Vagina (tissue), 2 donors: ENCODE results near the gene SULF2. TPM values are rescaled to one million over a fixed set of nuclear protein-coding genes. Genes with fewer than 3 reads are reported as not detected.

Source experiments
- DNase-seq, 2 donors: peaks; one replicate each; pipeline ENCODE4 v3.0.0-alpha.2; 2017; ENCODE audit errors: extremely low spot score in 2 of 2
- H3K27ac ChIP-seq: fragments of 200-600 bp; sonication (generic); one replicate; pipeline ENCODE4 v1.5.1; 2019
- H3K27me3 ChIP-seq: fragments of 200-600 bp; sonication (generic); one replicate; pipeline ENCODE4 v1.5.1; 2019
- H3K36me3 ChIP-seq, 2 donors: fragments of 200-600 bp; sonication (generic); one replicate each; pipeline ENCODE4 v1.5.1; 2017 to 2019
- H3K4me1 ChIP-seq: fragments of 200-600 bp; sonication (generic); one replicate; pipeline ENCODE4 v1.5.1; 2019
- H3K4me3 ChIP-seq, 2 donors: fragments of 200-600 bp; sonication (generic); 1 replicate in 1 of 2; 2 replicates in 1 of 2; pipeline ENCODE4 v1.5.1; 2016 to 2019
- H3K9me3 ChIP-seq: fragments of 200-600 bp; sonication (generic); one replicate; pipeline ENCODE4 v1.5.1; 2019
- POLR2A ChIP-seq, 2 donors: fragments of 450-650 bp; IDR thresholded peaks; one replicate each; pipeline ENCODE4 v1.6.1; 2017; ENCODE audit warnings: antibody characterized with exemption in 2 of 2, mild to moderate bottlenecking in 2 of 2, moderate library complexity in 2 of 2
- POLR2AphosphoS5 ChIP-seq, 2 donors: sonication (generic); formaldehyde crosslinking; IDR thresholded peaks; one replicate each; pipeline ENCODE4 v1.9.0; 2017; ENCODE audit warnings: antibody characterized with exemption in 2 of 2, mild to moderate bottlenecking in 2 of 2, low read depth in 1 of 2; ENCODE audit not compliant: insufficient read depth in 1 of 2
- intact Hi-C: fragments of 100-400 bp; cut with DNase I; formaldehyde crosslinking; loops from one replicate; pipeline ENCODE4 v1.15.1; 2023
- total RNA-seq: library from RNA; depleted of rRNA; stranded (reverse); fragments of >200 nt; gene quantifications from one replicate; pipeline ENCODE4 v1.2.3, GENCODE V29; 2016
- TF ChIP-seq, protein P1 (sequence below), 3 experiments: fragments of 450-650 bp in 2 of 3; fragments of 200-600 bp in 1 of 3; sonication (generic) in 1 of 3; IDR thresholded peaks; one replicate each; pipeline ENCODE4 v1.5.1; 2017 to 2019; ENCODE audit warnings: antibody characterized with exemption in 3 of 3, mild to moderate bottlenecking in 2 of 3, moderate library complexity in 2 of 3

Gene SULF2
- total RNA-seq, 1 donor from 2014 or later = 157 TPM

DNA sequence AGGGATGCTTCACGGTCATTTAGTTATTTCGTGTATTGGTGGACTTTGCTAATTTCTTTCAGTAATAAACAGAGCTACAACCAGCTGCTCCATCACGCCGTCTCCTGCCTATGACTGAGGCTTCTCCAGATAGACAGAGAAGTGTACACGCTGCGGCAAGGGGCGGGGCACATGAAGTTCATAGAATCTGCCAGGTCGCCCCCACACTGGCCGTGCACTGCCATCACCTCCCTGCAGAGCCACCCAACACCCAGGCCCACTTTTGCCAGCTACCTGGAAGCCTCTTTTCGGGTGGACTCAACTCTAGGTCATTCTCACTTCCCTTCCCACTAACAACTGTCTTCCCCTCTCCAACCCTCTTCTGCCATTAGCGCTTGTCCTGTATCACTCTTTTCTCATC, 88.4 kb downstream of the SULF2 start:
- no peak for DNase-seq
- Histone ChIP-seq H3K9me3 (peaks cover 4% of the 10 kb centered on the region), H3K4me3 (no peak overlapping the region), H3K4me1 (no peaks in the 10 kb centered on the region), H3K36me3 (peaks cover 0 to 48% of the 10 kb centered on the region in 2 donors), H3K27ac (no peak overlapping the region), H3K27me3 (no peaks in the 10 kb centered on the region)
- intact Hi-C loops = no loop called here
- TF ChIP-seq POLR2AphosphoS5 (IDR thresholded peaks at IDR 0.05; ENCODE audit: insufficient read depth in 1 of 2, low read depth in 1 of 2) = no peak
- TF ChIP-seq POLR2A (IDR thresholded peaks at IDR 0.05) = no peak
- TF ChIP-seq, protein P1, sequence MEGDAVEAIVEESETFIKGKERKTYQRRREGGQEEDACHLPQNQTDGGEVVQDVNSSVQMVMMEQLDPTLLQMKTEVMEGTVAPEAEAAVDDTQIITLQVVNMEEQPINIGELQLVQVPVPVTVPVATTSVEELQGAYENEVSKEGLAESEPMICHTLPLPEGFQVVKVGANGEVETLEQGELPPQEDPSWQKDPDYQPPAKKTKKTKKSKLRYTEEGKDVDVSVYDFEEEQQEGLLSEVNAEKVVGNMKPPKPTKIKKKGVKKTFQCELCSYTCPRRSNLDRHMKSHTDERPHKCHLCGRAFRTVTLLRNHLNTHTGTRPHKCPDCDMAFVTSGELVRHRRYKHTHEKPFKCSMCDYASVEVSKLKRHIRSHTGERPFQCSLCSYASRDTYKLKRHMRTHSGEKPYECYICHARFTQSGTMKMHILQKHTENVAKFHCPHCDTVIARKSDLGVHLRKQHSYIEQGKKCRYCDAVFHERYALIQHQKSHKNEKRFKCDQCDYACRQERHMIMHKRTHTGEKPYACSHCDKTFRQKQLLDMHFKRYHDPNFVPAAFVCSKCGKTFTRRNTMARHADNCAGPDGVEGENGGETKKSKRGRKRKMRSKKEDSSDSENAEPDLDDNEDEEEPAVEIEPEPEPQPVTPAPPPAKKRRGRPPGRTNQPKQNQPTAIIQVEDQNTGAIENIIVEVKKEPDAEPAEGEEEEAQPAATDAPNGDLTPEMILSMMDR (IDR thresholded peaks at IDR 0.05) = no peak

DNA sequence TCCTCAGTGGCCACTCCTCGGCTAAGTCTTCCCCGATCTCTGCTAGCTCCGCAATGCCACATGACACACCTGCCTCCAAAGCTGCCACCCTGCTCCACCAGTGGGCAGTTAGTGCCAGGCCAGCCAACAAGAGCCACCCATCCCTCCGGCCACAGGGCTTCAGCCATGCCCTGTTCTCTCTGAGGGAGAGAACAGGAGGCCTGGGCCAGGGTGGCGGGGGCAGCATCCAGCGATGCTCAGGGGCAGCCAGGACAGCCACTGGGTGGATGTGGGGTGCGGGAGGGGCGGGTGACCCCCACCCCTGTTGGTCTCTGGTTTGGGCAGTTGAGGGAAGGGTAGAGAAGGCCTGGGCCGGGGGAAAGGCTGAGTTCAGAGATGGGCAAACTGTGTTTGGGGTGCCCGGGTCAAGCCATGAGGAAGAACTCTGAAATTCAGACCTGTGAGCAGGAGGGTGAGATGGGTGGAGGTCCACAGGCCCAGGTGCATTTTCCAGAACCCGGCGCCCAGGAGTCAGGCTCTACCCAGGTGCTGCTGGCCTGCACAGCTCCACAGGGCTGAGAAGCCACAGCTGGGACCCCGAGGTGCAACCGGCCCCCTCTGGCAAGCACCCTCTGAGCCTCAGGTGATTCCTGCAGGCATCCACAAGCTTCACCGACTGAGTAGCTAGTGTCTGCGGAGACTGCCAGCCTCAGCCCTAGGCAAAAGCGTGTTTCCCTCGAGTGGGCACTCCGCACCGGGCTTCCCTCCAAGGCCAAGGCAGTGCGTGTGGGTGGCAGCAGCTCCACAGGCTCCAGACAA, 91.1 kb downstream of the SULF2 start:
- H3K36me3 ChIP-seq = peaks cover 0 to 60% of the 10 kb centered on the region in 2 donors
- intact Hi-C loops = no loop called here
- TF ChIP-seq, protein P1 (IDR thresholded peaks at IDR 0.05) = no peak
- TF ChIP-seq POLR2AphosphoS5 (IDR thresholded peaks at IDR 0.05; ENCODE audit: insufficient read depth in 1 of 2, low read depth in 1 of 2) (no peak), POLR2A (IDR thresholded peaks at IDR 0.05) (no peak)

DNA sequence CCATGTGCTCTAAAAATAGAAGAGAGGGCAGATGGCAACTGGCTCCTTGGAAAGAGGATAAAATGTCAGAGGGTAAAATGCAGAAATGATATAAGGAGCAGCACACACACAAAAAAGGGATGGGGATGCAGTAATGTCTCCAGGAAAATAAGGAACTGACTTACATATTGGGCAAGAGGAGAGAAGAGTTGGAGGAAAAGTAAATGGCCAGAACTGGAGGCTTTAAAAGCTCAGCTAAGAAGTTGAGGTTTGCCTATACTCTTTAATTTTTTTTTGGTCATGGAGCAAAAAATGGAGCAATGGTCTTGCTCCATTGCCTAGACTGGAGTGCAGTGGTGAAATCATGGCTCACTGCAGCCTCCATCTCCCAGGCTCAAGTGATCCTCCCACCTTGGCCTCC, 93.7 kb downstream of the SULF2 start:
- Histone ChIP-seq H3K27me3 (no peaks in the 10 kb centered on the region), H3K4me1 (no peaks in the 10 kb centered on the region), H3K4me3 (no peak overlapping the region), H3K9me3 (peaks cover 14% of the 10 kb centered on the region), H3K27ac (no peak overlapping the region), H3K36me3 (peaks cover 0 to 55% of the 10 kb centered on the region in 2 donors)
- intact Hi-C loops = no loop called here
- TF ChIP-seq, protein P1 (IDR thresholded peaks at IDR 0.05) = no peak
- no peak for TF ChIP-seq POLR2A (IDR thresholded peaks at IDR 0.05)
- no peak for TF ChIP-seq POLR2AphosphoS5 (IDR thresholded peaks at IDR 0.05; ENCODE audit: insufficient read depth in 1 of 2, low read depth in 1 of 2)
- DNase-seq = no peak

More for the DNA sequence above, 91.1 kb downstream of the SULF2 start:
- Histone ChIP-seq H3K27ac (no peak overlapping the region), H3K4me1 (no peaks in the 10 kb centered on the region), H3K9me3 (peaks cover 14% of the 10 kb centered on the region), H3K27me3 (no peaks in the 10 kb centered on the region), H3K4me3 (no peak overlapping the region)
- DNase-seq = no peak

DNA sequence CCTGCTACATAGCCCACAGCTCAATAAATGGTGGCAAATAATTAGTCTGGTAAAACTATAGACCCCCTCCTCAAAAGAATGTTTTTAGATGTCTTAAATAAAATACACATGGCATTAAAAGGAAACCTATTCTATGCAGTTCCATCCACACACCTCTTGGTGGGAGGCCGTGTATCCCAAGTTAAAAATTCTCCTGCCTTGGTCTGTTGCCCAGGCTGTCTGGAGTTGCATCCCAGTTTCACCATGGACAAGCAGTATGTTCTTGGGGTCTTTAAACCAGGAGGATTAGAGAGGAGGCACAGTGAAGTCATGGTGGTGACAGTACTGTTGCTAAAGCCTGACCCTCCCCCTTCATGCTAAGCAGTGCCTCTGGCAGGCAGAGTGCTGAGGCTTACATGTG, 95.5 kb downstream of the SULF2 start:
- H3K4me3 ChIP-seq = no peak overlapping the region
- peaks cover 0 to 63% of the 10 kb centered on the region in 2 donors for H3K36me3 ChIP-seq
- H3K27me3 ChIP-seq = no peaks in the 10 kb centered on the region
- DNase-seq = no peak
- intact Hi-C loops = loop anchor here (10.0 kb wide), 1 partner anchor 95 kb away; the partner anchor contains the start of gene SULF2
- H3K9me3 ChIP-seq = peaks cover 14% of the 10 kb centered on the region
- TF ChIP-seq, protein P1 (IDR thresholded peaks at IDR 0.05) = no peak
- no peak for TF ChIP-seq POLR2AphosphoS5 (IDR thresholded peaks at IDR 0.05; ENCODE audit: insufficient read depth in 1 of 2, low read depth in 1 of 2)
- no peak for TF ChIP-seq POLR2A (IDR thresholded peaks at IDR 0.05)
- no peak overlapping the region for H3K27ac ChIP-seq
- no peaks in the 10 kb centered on the region for H3K4me1 ChIP-seq
